Smooth muscle cell (in vitro differentiated cells): ENCODE data around the gene CNOT4. TPM values are rescaled to one million over a fixed set of nuclear protein-coding genes. Genes with fewer than 3 reads are reported as not detected.

ENCODE experiments used
- DNase-seq: peaks from one replicate; lab custom pipeline; 2025; ENCODE audit not compliant: unreplicated experiment; lab: John Stamatoyannopoulos, UW
- H2AFZ ChIP-seq: fragments of 200-600 bp; sonication (generic); 2 replicates; pipeline ENCODE4 v1.6.0; 2016; ENCODE audit warnings: antibody characterized with exemption, low read depth, mild to moderate bottlenecking
- H3F3A ChIP-seq: fragments of 200-600 bp; sonication (generic); 2 replicates; pipeline ENCODE4 v1.6.0; 2017; ENCODE audit warnings: antibody characterized with exemption, low read depth
- H3K27ac ChIP-seq: fragments of 200-600 bp; sonication (generic); 2 replicates; pipeline ENCODE4 v1.5.1; 2016; ENCODE audit warnings: low read depth, mild to moderate bottlenecking
- H3K27me3 ChIP-seq: fragments of 200-600 bp; sonication (generic); 2 replicates; pipeline ENCODE4 v1.6.1; 2016; ENCODE audit warnings: low read depth, mild to moderate bottlenecking
- H3K36me3 ChIP-seq: fragments of 200-600 bp; sonication (generic); 2 replicates; pipeline ENCODE4 v1.5.1; 2016; ENCODE audit warnings: low read depth
- H3K4me1 ChIP-seq: fragments of 200-600 bp; sonication (generic); 2 replicates; pipeline ENCODE4 v1.5.1; 2016; ENCODE audit warnings: low read depth
- H3K4me2 ChIP-seq: fragments of 200-600 bp; sonication (generic); 2 replicates; pipeline ENCODE4 v1.6.0; 2016; ENCODE audit warnings: mild to moderate bottlenecking
- H3K4me3 ChIP-seq: fragments of 200-600 bp; sonication (generic); 2 replicates; pipeline ENCODE4 v1.5.1; 2016; ENCODE audit warnings: mild to moderate bottlenecking
- H3K79me2 ChIP-seq: fragments of 200-600 bp; sonication (generic); 2 replicates; pipeline ENCODE4 v1.6.0; 2016; ENCODE audit warnings: low read depth, mild to moderate bottlenecking
- H3K9ac ChIP-seq: fragments of 200-600 bp; sonication (generic); 2 replicates; pipeline ENCODE4 v1.6.0; 2016; ENCODE audit warnings: low read depth
- H3K9me3 ChIP-seq: fragments of 200-600 bp; sonication (generic); replicated peaks from 2 replicates; pipeline ENCODE4 v1.5.1; 2016; ENCODE audit warnings: low read depth
- H4K20me1 ChIP-seq: fragments of 200-600 bp; sonication (generic); 2 replicates; pipeline ENCODE4 v1.6.0; 2016; ENCODE audit warnings: low read depth
- WGBS: methylation state at CpG from one replicate; pipeline ENCODE4 v1.1.7; 2016; ENCODE audit warnings: low lambda C conversion rate; 5-methylcytosine and 5-hydroxymethylcytosine counted together
- polyA plus RNA-seq: library from polyadenylated mRNA; unstranded; fragments of >200 nt; fragmentation: Nextera tagmentation; extraction: Ambion mirVana; gene quantifications from 2 replicates; pipeline ENCODE4 v1.2.1, GENCODE V29; 2016
- total RNA-seq: library from RNA; depleted of rRNA; stranded (reverse); fragments of >200 nt; gene quantifications from 2 replicates; pipeline ENCODE4 v1.2.3, GENCODE V29; 2014
- TF ChIP-seq, protein P1 (sequence below): fragments of 200-600 bp; sonication (generic); IDR thresholded peaks from 2 replicates; pipeline ENCODE4 v1.5.1; 2017; ENCODE audit warnings: borderline replicate concordance, mild to moderate bottlenecking, antibody characterized with exemption; ENCODE audit not compliant: insufficient read depth, poor library complexity, severe bottlenecking

The CNOT4 gene
- total and polyA plus RNA-seq, 2 experiments from 2014 or later: 15.8 to 22.9 TPM

GRCh38 chr7:135550196-135550595 lies 40.3 kb upstream of the CNOT4 start:
- Histone ChIP-seq H3F3A (no peaks in the 10 kb centered on the region), H3K9ac (no peak overlapping the region), H3K36me3 (no peaks in the 10 kb centered on the region), H3K4me2 (no peak overlapping the region), H3K27ac (no peak overlapping the region), H3K4me1 (no peaks in the 10 kb centered on the region), H2AFZ (no peak overlapping the region), H3K27me3 (no peaks in the 10 kb centered on the region), H3K79me2 (no peaks in the 10 kb centered on the region), H4K20me1 (no peaks in the 10 kb centered on the region), H3K9me3 (no peaks in the 10 kb centered on the region), H3K4me3 (no peak overlapping the region)
- TF ChIP-seq, protein P1, sequence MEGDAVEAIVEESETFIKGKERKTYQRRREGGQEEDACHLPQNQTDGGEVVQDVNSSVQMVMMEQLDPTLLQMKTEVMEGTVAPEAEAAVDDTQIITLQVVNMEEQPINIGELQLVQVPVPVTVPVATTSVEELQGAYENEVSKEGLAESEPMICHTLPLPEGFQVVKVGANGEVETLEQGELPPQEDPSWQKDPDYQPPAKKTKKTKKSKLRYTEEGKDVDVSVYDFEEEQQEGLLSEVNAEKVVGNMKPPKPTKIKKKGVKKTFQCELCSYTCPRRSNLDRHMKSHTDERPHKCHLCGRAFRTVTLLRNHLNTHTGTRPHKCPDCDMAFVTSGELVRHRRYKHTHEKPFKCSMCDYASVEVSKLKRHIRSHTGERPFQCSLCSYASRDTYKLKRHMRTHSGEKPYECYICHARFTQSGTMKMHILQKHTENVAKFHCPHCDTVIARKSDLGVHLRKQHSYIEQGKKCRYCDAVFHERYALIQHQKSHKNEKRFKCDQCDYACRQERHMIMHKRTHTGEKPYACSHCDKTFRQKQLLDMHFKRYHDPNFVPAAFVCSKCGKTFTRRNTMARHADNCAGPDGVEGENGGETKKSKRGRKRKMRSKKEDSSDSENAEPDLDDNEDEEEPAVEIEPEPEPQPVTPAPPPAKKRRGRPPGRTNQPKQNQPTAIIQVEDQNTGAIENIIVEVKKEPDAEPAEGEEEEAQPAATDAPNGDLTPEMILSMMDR: no peak
- 92% methylated on average over 7 of the region's 7 CpGs for WGBS
- DNase-seq: no peak

GRCh38 chr7:135541029-135541428 lies 31.1 kb upstream of the CNOT4 start:
- peaks cover 4% of the 10 kb centered on the region for H3K4me1 ChIP-seq
- H3K27me3 ChIP-seq: no peaks in the 10 kb centered on the region
- no peak overlapping the region for H3K4me3 ChIP-seq
- H3K36me3 ChIP-seq: no peaks in the 10 kb centered on the region
- H4K20me1 ChIP-seq: no peaks in the 10 kb centered on the region
- no peak for DNase-seq
- no peak overlapping the region for H2AFZ ChIP-seq
- no peak overlapping the region for H3K4me2 ChIP-seq
- TF ChIP-seq, protein P1: no peak
- H3K9ac ChIP-seq: no peak overlapping the region
- H3K9me3 ChIP-seq: no peaks in the 10 kb centered on the region
- no peaks in the 10 kb centered on the region for H3K79me2 ChIP-seq
- H3F3A ChIP-seq: no peaks in the 10 kb centered on the region
- no peak overlapping the region for H3K27ac ChIP-seq
- WGBS: 92% methylated on average over 6 of the region's 6 CpGs

DNA sequence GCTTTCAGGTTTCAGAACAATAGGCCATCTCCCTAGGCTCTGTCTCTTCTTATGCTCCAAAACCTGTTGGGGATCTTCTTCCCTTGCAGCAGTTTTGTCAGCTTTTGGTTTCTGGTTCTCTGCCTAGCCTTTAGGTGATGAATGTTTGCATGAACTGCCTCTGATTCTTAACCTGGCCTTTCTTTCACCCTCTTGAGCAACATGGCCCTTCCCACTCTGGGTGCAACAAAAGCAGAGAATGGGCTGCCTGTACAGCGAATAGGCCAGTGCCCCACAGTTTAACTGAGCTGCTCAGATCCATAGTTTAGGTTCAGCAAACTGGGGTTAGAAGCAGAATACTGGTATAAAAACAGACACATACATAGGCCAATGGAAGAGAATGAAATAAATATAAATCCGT lies 29.7 kb upstream of the CNOT4 start:
- Histone ChIP-seq H3K4me2 (no peak overlapping the region), H3K27me3 (no peaks in the 10 kb centered on the region), H3K4me3 (no peak overlapping the region), H3K9ac (no peak overlapping the region), H3K79me2 (no peaks in the 10 kb centered on the region), H3K27ac (no peak overlapping the region), H3K36me3 (no peaks in the 10 kb centered on the region), H3K9me3 (no peaks in the 10 kb centered on the region), H2AFZ (no peak overlapping the region), H3K4me1 (peaks cover 4% of the 10 kb centered on the region), H3F3A (no peaks in the 10 kb centered on the region), H4K20me1 (no peaks in the 10 kb centered on the region)
- DNase-seq: no peak
- TF ChIP-seq, protein P1: no peak
- 94% methylated on average over 2 of the region's 2 CpGs for WGBS

DNA sequence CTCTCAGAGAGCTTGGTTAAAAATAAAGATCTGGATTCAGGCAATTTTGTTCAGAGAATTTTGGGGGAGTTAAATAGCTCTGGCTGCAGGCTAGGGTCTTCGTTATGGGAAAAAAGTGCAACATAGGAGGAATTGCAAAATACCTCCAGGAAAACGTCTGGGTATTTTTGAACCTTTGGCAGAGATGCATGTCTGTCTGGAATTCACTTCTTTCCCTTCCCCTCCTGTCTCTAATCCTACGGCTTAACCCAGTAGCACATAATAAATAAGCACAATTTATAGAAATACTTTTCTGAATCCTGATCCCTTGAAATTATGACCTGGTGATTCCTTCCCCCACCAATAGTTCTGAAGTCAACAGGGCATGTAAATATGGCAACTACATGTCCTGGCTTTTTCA lies 28.5 kb upstream of the CNOT4 start:
- no peaks in the 10 kb centered on the region for H3K9me3 ChIP-seq
- 55% methylated on average over 3 of the region's 3 CpGs for WGBS
- no peaks in the 10 kb centered on the region for H4K20me1 ChIP-seq
- no peak overlapping the region for H3K4me2 ChIP-seq
- no peaks in the 10 kb centered on the region for H3K36me3 ChIP-seq
- H2AFZ ChIP-seq: no peak overlapping the region
- H3K4me1 ChIP-seq: peaks cover 4% of the 10 kb centered on the region
- no peak overlapping the region for H3K4me3 ChIP-seq
- no peaks in the 10 kb centered on the region for H3K27me3 ChIP-seq
- H3K79me2 ChIP-seq: no peaks in the 10 kb centered on the region
- DNase-seq: no peak
- H3K9ac ChIP-seq: no peak overlapping the region
- H3K27ac ChIP-seq: no peak overlapping the region
- TF ChIP-seq, protein P1: no peak
- no peaks in the 10 kb centered on the region for H3F3A ChIP-seq
